CD4-positive, alpha-beta T cell treated with Interleukin-2 at 100 ng/mL for 4 hours (primary cell): ENCODE measurements around the gene BCAR1.

ENCODE experiments used
- DNase-seq: peaks from one replicate; pipeline ENCODE4 v3.0.0-alpha.2; 2020; ENCODE audit warnings: low spot score

BCAR1 gene

DNA sequence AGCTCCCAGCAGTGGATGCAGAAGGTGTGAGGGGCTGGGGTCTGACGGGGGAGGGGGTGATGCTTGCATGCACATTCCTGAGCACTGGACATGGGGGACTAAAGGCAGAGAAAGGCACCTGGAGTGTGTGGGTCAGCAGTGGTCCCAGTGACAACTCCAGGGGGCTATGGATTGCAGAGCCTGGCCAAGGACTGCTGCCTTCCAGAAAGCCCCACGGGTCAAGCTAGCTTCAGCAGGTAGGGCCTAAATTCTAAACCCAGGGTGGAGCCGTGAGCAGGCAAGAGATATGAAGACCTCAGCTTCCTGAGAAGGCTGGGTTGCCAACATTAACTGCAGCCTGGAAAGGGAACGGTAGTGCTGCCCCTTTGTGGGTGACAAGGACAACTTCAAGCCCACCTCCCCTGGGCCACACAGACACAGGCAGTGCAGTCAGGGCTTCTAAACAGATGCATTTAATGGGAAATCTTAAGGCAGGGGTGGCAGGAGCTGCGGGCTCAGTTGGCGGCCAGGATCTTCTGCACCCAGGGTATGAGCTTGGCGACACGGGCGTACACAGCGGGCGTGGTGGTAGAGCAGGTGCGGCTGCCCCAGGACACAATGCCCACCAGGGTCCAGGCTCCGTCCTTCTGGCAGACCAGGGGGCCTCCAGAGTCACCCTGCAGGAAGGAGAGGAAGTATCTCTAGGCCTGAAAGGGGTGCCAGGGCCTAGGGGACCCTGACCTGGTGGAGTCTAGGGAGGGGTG is 47.6 kb downstream of the BCAR1 start:
- DNase-seq = no peak

DNA sequence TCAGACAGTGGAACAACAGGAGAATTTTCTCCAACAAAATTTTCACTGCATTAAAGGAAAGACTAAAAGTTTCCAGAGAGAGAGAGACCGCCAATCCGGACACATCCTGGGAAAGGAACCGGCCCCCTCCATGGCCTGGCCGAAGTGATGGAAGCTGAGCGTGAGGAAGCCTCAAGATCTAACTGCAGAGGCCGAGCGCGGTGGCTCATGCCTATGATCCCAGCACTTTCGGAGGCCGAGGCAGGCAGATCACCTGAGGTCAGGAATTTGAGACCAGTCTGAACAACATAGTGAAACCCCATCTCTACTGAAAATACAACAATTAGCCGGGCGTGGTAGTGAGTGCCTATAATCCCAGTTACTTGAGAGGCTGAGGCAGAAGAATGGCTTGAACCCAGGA is 48.3 kb downstream of the BCAR1 start:
- DNase-seq = no peak

DNA sequence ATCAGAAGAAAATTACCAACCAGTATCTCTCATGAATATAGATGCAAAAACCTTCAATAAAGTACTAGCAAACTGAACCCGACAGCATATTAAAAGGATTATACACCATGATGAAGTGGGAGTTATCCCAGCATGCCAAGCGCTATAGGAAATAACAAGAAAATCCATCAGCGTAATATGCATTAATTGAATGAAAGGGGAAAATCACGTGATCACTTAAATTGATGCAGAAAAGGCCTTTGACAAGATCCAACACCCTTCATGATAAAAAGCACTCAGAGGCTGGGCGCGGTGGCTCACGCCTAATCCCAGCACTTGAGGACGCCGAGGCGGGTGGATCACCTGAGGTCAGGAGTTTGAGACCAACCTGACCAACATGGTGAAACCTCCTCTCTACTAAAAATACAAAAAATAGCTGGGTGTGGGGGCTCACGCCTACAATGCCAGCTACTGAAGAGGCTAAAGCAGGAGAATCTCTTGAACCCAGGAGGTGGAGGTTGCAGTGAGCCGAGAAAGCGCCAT is 49.3 kb downstream of the BCAR1 start:
- DNase-seq = no peak

DNA sequence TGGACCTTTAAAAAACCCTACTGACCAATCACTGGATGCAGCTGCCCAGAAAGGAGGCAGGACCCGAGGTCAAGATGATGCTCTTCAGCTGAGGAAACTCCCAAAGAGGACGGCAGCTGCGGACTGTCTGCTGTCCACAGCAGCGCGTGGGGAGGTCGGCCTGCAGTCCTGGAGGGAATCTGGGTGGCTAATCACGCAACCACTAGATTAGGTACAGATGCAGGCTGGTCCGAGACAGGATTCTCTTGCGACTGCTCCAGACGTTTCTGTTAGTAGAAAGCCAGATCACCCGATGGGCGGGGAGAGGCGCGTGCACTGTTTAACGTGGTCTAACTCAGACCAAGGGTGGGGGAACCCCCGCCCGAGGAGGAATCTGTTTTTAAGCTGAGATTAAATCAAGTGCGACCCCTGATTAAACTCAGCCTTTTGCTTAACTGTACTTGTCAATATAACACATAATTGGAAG is 53.3 kb downstream of the BCAR1 start:
- no peak for DNase-seq

DNA sequence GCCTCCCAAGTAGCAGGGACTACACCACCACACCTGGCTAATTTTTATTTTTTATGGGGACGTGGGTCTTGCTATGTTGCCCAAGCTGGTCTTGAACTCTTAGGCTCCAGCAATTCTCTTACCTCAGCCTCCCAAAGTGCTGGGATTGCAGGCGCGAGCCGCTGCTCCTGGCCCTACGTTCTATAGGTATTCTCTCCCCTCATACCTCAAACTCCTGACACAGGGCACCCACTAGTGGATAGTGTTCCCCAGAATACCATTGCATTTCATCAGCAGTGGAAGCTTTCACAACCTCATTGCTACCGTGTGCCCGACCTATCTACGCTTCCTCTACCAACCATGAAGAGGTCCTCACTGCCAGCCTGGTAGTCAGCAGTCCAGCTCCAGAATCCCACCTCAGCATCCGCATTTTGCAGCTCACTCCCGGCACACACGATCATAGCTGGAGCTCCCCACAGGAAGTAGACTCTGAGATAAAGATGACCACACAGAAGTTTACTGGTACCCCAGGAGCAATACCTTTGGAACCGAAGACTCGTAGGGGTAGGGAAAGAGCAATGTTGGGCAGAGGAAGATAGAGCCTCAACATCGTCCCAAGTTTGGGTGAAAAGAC is 53.8 kb downstream of the BCAR1 start:
- DNase-seq = no peak

DNA sequence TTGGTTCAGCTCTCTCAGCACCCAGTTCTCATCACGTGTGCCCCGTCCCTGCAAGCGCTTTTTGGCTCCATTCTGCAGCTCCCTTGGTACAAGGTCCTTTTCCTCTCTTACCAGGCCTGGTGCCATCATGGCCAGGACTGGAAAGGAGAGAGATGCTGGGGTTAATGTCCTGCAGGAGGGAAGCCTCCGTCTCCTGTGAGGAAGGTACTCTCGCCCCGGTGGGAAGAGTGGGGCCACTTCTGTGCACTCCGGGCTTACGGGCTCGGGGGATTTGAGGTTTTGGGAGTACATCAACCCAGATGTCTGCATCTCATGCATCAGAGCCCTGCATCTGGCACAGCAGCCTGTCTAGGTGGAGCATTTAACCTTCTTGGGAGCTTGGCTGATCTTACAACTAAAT is 54.6 kb downstream of the BCAR1 start:
- DNase-seq = no peak

DNA sequence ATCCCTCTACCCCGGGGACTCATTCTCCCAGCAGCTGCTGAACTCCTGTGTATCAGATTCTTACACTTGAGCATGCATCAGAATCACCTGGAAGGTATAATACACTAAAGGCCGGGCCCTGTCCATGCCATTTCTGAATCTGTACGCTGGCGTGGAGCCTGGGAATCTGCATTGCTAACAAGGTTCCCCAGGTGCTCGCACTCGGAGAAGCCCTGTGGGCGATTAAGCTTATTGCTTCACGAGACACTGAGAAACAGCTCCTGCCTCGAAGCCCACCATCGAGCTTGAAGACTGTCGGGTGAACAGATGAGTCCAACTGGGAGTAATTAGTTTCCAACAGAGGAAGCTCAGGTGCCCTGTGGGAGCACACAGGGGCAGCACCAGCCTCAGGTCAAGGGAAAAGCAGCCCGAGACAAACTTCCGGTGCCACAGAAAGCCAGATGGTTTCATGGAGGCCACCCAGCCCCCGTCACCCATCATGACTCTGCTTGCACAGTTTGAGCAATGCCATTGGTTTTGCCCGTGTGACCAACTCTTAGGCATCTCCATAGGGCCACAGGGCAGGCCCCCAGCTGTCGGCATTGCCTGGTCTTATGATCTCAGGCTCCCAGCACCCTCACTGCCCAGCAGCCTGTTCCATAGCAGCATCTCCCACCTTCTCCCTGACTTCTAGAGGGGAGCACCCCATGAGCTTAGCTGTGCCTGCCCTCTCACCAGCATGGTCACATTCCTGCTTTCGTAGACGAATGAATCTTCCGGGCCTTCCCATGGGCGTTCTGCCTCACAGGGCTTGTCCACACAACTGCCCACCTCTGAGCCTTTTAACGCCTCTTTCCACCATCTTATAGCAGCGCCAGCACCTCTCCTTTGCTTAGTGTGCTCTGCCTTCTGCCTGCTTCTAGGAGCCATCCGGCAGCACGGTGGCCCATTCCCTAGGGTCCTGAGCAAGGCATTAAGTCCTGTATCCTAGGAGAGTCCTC is 55.3 kb downstream of the BCAR1 start:
- no peak for DNase-seq

DNA sequence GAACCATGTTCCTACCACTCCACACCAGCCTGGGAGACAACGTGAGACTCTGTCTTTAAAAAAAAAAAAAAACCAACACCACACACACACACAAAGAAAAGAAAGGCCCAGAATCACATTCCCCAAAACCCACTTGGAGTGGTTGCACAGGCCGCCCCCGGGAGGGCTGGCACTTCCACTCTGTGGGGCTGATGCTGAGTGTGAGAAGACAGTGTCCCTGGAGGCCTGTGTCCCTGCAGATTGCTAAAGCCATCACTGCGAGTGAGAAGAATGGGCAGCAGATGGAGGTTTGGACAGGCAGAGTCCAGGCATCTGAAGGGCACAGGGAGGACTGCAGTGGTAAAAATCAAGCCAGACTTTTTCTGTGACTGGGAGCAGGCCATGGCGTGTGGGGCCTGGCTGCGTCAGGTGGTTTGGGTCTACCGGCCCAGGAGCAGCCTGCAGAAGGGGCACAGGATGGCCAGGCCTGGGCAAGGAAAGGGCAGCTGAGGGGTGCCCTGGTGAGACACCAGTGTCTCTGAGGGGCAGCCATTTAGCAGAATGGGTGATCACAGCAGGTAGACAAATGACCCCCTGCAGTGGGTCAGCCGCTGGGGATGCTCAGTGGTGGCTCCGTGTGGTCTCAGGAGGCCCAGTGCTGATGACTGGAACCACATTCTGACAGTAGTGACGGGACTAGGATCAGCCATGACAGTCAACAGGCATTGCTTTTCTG is 57.5 kb downstream of the BCAR1 start:
- no peak for DNase-seq

DNA sequence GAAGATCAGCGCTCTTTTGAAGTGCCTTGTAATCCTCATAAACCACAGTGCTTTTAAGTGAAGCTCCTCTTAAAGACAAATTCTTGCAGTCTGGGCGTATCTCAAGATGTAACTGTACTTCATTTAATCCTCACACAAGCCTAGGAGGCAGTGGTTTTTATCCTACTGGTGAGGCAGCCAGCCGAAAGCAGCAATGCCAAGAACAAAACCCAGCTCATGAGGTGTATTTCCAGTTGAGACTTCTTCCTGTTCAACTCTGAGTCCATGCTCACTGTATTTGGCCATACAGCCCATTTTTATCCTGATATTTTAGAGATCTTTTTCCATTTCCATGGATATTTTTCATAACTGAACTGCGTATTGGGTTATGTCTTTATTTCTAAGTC is 58.2 kb downstream of the BCAR1 start:
- no peak for DNase-seq

DNA sequence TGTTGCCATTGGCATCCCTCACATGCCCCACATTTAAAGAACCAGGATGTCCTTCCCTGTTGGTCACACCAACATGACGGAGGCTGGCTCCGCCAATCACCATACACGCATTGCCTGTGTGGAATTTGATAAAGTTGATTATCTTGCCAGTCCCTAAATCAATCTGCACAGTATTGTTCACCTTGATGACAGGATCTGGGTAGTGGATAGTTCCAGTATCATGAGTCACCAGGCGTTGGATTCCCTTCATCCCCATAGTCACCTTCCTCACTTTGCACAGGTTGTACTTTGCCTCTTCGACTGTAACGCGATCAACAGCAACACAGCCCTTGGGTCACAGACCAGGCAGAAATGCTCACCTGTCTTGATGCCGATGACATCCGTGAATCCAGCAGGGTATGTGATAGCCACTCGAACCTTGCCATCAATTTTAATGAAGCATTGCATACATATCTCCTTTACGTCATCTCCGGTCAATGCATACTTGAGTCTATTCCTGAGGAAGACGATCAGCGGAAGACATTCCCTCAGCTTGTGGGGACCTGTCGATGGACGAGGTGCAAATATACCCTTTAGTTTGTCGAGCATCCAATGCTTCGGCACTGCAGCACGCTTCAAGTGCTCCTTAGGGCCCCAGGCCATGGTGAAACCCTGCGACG is 58.7 kb downstream of the BCAR1 start:
- DNase-seq = no peak

DNA sequence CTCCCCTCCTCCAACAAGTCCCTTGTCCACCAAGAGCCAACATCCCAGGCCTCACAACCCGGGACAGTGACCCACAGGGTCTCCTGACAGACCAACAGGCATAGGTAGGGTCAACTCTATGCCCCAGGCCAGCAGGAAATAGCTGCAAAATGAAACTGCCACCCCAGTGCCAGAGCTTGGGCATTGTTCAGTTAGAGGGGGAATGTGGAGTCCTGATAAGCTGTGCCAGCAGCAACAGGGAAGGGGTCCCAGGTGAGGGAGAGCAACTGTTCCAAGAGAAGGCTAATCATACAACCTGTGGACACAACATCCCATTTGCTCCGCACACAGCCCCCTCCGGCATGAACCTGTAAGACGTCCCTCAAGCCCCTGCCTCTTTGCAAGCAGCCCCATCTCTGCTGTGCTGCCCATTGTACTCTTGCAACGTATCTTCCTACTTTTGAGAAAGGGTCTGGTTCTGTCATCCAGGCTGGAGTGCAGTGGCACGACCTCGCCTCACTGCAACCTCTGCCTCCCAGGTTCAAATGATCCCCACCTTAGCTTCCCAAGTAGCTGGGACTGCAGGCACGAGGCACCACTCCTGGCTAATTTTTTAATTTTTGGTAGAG is 61.7 kb downstream of the BCAR1 start:
- no peak for DNase-seq

DNA sequence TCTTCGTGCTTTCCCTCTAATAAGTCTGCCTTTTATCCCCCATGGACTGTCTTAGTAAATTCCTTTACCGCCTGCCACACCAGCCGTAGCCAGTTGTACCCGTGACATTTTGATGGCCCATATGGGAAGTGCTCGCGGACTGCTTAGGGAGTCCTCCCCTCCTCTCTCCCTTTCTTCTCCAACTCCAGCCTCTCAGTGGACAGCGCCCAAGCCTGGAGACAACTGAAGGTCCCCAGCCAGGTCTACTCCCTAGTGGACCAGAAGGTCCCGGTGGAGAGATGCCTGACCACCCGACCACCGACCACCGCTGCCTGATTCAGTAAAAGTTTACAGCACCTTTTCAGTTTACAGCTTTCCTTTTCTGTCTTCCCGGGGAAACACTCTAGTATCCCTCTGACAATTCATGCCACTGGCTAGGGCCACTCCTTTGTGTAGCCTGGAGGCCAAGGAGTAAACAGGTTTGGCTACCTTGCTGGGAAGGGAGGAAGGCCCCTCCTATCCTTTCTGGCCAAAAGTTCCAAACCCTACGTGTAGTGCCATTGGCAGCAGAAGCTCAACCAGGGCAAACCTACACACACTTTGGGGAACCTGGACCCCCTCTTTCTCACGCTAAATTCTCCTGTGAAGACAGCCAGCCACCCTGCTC is 62.5 kb downstream of the BCAR1 start:
- DNase-seq = no peak

DNA sequence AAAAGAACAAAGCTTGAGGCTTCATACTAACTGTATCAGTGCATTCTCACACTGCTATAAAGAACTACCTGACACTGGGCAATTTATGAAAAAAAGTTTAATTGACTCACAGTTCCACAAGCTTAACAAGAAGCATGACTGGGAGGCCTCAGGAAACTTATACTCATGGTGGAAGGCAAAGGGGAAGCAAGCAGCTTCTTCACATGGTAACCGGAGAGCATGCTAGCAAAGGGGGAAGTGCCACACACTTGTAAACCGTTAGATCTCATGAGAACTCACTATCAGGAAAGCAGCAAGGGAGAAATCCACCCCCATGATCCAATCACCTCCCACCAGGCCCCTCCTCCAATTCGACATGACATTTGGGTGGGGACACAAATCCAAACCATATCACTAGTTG is 69.8 kb downstream of the BCAR1 start:
- DNase-seq = no peak

DNA sequence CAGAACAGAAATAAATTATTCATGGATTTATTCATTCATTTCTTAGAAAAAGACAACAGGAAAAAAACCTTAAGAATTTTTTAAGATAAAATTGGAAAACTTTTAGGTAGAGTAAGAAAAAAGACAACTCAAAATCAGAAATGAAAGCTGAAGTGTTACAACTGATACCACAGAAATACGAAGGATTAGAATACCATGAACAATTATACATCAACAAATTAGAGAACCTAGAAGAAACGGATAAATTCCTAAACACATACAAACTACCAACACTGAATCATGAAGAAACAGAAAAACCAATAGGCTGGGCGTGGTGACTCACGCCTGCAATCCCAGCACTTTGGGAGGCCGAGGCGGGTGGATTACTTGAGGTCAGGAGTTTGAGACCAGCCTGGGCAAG is 72.2 kb downstream of the BCAR1 start:
- DNase-seq = no peak
